ENCODE data around the gene ASPHD1.
"Not testable (repeated sequence)": the region's sequence is repeated elsewhere in the genome, so short reads cannot be mapped to it uniquely, and the experiment has no call there.

ASPHD1 gene

GRCh38 chr16:29909851-29910250 lies 9.6 kb downstream of the ASPHD1 start:
- not testable (repeated sequence) for DNase-seq

DNA sequence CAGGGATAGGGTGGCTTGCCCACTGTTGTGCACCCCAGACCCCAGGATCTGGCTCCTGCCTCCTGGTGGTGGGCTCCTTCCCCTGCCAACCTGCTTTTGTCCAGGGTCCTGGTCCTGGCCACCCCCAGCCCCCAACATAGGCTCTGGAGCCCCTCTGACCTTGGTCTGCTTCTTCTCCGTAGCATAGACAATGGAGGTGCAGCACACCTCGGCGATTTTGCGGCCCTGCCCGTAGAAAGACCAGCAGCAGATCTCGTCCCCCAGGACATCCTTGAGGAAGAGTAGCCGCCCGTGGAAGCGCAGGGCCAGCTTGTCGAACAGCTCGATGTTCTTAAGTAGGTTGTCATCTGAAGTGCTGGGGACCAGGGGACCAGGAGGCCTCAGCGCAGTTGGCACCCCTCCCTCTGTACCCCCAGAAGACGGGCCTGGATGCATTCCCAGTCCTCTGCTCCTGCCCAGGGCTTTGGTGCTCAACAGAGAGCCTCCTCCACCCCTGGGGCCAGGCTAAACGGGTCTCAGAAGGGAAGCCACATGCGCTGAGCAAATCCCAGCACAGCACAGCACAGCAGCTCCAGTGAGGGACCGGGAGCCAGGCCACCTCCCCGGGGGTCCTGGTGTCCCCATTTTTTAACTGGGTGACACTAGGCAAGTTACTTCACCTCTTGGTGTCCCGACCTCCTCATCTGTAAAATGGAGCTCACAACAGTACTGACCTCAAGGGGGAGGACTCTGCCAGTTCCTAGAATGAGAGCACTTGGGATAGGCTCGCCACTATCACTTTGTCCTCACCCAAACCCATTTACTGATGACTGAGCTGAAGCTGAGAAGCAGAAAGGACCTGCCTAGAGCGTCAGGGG lies 10.8 kb downstream of the ASPHD1 start:
- DNase-seq = no peak

GRCh38 chr16:29911676-29912010 lies 11.4 kb downstream of the ASPHD1 start:
- DNase-seq = no peak

- no peak for DNase-seq
These were observed 11.8 kb downstream of the ASPHD1 start for GRCh38 chr16:29912087-29912486.

GRCh38 chr16:29913514-29913913 lies 13.2 kb downstream of the ASPHD1 start:
- DNase-seq = no peak

DNA sequence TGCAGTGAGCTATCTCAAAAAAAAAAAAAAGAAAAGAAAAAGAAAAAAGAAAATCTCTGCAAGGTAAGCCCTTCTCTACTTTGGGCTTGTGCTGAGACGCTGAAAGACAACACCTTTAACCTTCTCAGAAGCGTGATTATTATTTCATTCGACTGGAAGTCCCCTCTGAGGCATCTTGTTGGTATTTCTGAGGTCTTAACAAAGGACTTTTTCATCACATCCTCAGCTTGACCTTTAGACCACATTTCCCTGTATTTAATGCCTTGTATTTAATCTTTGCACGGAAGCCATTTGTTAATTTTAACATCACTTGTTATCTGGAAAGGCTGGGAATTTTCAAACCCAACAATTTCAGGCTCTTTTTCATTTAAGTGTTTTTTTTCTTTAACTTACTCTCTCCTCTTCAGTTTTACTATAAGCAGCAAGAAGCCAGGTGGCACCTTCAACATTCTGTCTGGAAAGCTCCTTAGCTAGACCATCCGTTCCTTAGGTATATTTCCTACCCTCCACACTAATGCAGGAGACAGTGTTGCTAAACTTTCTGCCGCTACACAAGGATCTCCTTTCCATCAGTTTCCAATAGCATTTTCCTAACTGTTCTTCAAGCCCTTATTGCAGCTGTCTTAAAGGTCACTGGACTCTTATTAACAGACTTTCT lies 15.4 kb downstream of the ASPHD1 start:
- no peak for DNase-seq

GRCh38 chr16:29916979-29917378 lies 16.7 kb downstream of the ASPHD1 start:
- DNase-seq = no peak

DNA sequence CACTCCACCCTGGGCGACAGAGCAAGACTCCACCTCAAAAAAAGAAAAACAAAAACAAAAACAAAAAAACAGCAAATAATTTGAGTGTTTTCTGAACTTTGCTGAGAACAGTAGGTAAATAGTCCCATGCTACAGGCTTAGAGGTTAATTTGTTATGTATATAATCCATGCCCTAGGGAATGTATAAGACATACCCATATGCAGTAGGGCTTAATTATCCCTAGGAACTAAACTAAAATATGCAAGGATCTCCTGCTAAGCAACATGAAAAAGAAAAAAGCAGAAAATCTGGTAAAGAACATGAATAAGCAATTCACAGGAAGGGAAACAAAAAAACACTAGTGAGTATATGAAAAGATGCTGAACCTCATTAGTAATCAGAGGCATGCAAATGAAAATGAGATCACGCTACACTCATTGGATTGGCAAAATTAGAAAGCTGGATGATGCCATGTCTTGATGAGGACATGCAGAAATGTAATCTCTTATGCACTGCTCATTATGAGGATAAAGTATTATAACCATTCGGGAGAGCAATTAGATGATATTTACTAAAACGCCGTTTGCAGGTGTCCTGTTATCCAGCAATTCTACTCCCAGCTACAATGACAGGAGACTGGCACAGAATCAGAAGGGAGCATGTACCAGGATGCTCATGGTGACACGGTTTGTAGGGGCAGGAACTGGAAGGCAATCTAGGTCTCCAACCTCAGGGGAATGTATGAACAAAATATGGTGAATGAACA lies 20.2 kb downstream of the ASPHD1 start:
- DNase-seq = no peak

DNA sequence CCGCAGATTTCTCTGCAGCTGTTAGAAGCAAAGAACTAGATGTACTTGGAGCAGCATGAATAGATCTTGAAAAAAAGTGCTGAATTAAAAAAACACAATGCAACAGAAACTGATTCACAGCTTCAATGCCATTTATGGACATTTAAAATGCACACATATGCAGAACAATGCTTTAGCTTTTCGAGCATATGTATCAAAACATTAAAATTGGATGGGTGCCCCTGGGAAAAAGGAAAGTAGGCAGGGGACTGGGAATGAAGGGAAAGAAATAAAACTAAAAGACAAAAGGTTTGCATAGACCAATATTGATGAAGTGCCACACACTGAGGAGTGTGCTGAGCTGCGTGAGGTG lies 20.7 kb downstream of the ASPHD1 start:
- DNase-seq = no peak

DNA sequence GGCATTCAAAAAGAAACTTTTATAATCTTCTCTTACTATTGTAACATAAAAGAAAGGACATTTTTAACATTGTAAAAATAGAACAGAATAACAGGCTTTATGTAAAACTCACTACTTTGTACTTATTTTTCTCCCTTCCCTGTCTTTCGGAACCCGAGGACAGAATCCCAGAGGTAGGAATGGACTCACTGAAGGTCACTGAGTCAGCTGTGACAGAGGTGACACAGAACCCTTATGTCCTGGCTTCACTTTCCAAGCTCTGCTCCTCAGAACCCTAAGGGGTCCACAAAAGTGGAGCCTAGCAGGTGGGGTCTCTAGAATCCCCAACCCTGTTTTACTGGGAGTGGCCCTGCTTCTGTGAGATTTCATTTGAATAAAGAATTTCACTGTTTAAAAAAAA lies 22.0 kb downstream of the ASPHD1 start:
- DNase-seq = no peak

GRCh38 chr16:29922986-29923501 lies 22.8 kb downstream of the ASPHD1 start:
- DNase-seq = no peak

GRCh38 chr16:29925105-29925756 lies 24.9 kb downstream of the ASPHD1 start:
- DNase-seq = no peak

DNA sequence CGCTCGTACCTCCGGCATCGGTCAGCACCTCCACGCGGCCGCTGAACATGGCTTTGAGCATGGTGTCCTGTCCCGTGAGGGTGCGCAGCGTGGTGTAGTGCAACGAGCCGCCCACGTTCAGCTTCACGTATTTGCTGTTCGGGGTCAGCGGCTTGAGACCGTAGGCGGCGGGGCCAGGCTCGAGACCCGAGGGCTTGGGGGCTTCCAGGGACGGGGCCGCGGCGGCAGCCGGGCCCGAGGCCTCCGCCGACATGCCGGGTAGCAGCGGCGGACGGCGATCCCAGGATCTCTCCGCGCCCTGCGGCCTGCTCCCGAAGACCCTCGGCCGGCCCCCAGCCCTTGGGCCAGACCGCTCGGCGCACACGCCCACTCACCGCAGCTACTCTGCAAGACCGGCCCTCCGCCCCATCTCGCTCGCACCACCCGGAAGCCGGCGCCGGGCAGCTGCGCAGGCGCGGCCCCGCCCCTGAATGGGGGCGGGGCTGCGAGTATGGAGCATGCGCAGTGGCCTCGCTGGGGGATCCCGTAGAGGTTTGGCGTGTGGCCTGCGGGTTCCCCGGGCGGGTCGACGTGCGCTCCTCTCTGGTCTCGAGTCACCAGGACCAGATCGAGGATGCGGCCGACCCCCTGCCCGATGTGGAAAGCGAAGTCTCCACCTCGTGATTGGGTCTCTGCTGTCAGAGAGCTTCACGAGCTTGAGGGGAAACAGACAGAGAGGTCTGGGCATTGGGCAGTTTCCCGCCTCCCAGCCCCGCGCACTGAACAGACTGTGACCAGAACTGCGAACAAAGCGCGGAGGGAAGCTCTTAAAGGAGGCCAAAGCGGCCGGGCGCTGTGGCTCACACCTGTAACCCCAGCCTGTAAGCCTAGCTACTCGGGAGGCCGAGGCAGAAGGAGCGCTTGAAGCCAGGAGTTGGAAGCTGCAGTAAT lies 25.8 kb downstream of the ASPHD1 start, which contains the start of gene KCTD13:
TSS of gene KCTD13 (minus strand) at position 446 of the 930 bp plus-strand sequence. CDS start at position 253, 193 bp downstream.
- peak; percentile 82 for DNase-seq

GRCh38 chr16:29926711-29927052 lies 26.4 kb downstream of the ASPHD1 start:
- DNase-seq = peak; percentile 41

DNA sequence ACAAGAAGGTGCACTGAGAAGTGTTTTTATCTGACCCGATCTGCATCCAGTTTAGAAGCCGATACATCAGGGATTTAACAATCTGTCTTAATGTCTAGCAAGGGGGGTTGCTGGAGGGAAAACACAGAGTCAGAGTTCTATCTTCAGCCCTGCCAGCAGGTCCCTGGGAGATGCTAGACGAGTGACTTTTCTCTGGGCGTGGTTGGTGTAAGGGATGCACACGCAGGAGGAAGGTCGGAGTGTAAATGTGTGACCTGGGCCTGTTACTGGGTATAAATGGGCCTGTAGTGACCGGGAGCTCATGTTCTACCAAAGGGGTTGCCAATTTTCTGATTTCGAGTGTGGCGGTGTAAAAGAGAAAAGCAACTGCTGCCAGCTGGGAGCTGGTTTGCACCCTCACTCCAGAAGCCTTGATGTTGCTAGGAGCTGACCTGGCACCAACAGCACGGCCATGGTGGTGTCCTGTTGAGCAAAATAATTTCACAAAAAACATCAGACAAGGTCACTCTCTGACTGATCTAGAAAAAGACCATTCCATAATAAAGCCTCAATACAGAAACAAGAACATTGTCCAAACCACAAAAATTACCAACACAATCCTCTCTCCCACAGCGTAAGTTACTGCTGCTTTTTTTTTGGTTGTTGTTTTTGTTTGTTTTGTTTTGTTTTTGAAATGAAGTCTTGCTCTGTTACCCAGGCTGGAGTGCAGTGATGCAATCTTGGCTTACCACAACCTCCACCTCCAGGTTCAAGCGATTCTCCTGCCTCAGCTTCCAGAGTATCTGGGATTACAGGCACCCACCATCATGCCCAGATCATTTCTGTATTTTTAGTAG lies 27.0 kb downstream of the ASPHD1 start:
- no peak for DNase-seq

GRCh38 chr16:29931750-29932149 lies 31.5 kb downstream of the ASPHD1 start:
- DNase-seq = not testable (repeated sequence)

- DNase-seq = no peak
These were observed 40.4 kb downstream of the ASPHD1 start for GRCh38 chr16:29940656-29941055.

DNA sequence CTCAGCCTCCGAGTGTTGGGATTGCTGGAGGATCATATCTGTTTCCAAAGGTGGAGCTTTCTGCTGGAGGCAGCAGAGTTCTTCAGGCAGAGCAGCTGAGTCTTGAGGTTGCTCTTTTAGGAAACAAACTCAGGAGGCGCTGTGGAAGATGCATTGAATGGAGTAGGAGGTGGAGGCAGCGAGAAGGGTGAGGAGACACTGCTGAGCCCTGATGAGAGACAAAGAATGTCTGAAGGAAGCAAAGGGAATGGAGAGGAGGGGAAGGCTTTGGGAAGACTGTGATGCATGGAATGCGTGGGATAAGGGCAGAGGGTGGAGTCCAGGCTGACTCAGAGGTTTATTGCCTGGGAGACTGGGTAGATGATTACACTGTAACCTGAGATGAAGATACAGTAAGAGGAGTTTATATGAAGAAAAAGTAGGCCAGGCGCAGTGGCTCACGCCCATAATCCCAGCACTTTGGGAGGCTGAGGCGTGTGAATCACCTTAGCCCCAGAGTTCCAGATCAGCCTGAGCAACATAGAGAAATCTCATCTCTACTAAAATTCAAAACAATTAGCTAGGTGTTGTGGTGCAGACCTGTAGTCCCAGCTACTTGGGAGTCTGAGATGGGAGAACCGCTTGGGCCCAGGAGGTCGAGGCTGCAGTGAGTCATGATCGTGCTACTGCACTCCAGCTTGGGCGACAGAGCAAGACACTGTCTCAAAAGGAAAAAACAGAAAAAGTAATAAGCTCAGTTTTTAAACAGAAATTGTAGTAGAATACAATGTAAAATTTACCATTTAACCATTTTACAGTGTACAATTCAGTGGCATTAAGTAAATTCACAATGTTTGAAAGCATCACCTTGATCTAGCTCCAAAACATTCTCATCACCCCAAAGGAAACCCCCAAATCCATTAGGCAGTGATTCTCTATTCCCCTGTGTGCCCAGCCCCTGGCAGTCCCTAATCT lies 43.8 kb downstream of the ASPHD1 start:
- DNase-seq = peak; percentile 99

GRCh38 chr16:29947897-29948296 lies 47.6 kb downstream of the ASPHD1 start:
- DNase-seq = no peak
